Measurements from ENCODE around the gene NPHP4. TPM values are rescaled to one million over a fixed set of nuclear protein-coding genes. Genes with fewer than 3 reads are reported as not detected.

The NPHP4 gene
- total and polyA plus RNA-seq, 2 donors (not counting 3 experiments of a cell fraction or from before 2014, with no cell fraction given): 4.4 to 11.7 TPM

DNA sequence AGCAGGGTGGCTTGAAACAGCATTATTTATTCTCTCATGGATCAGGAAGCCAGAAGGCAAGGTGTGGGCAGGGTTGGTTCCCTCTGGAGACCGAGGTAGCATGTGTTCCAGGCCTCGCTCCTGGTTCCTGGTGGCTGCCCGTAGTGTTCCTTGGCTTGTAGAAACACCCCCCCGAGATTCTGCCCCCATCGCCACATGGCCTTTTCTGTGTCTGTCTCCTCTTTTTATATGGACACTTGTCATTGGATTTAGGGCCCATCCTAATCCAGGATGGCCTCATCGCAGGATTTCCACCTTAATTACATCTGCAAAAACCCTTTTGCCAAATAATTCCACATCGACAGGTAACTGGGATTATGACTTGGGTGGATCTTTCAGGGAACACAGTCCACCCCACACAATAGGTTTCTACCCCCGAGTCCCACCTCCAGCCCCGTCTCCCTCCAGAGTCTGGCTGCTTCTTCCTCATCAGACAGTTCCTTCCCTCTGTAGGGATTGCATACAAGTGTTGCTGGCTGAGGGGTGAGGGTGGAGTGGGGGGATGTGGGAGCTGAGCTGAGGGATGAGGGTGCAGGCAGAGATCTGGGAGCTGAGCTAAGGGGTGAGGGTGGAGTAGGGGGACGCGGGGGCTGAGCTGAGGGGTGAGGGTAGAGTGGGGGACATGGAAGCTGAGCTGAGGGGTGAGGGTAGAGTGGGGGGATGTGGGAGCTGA lies 12.3 kb upstream of the NPHP4 start:
- ChIA-PET CTCF (interaction anchor here (0.9 kb wide), 1 partner anchor 10 kb away, joined by 3 read pairs; no protein-coding TSS in a partner anchor), POLR2A (no interaction called here)
- dilution Hi-C loops (cut with MboI; ENCODE audit: extremely low pct_ligation_motif_present, low sequenced_read_pairs): no loop called here
- intact Hi-C loops (cut with micrococcal nuclease): no loop called here
- Histone ChIP-seq H3K9ac (replicated peaks; ENCODE audit: extremely low read depth, insufficient read depth, low read length) (no peak overlapping the region), H3K4me2 (ENCODE audit: insufficient read depth, low read length) (no peak overlapping the region), H3K36me3 (ENCODE audit: control insufficient read depth in 2 of 2, extremely low read depth in 1 of 2, insufficient read depth in 2 of 2, low read length in 2 of 2) (no peaks in the 10 kb centered on the region), H3K9me3 (replicated peaks; ENCODE audit: control insufficient read depth, insufficient read depth, low read length) (no peaks in the 10 kb centered on the region), H3K27ac (ENCODE audit: insufficient read depth, low read depth, low read length) (no peak overlapping the region), H2AFZ (ENCODE audit: low read depth, low read length) (no peak overlapping the region), H3K4me3 (replicated peaks in 1 of 3; ENCODE audit: insufficient read depth in 1 of 3, low read depth in 1 of 3, low read length in 3 of 3) (no peak overlapping the region), H3K27me3 (ENCODE audit: control insufficient read depth in 2 of 2, insufficient read depth in 2 of 2, low read length in 2 of 2) (no peaks in the 10 kb centered on the region), H3K4me1 (ENCODE audit: control insufficient read depth, extremely low read depth, insufficient read depth, low read length) (no peaks in the 10 kb centered on the region), H3K9me1 (replicated peaks; ENCODE audit: control insufficient read depth, extremely low read depth, insufficient read depth, low read length) (no peaks in the 10 kb centered on the region), H4K20me1 (replicated peaks; ENCODE audit: control insufficient read depth, extremely low read depth, insufficient read depth, low read length) (no peaks in the 10 kb centered on the region), H3K79me2 (ENCODE audit: control insufficient read depth, insufficient read depth, low read length) (no peaks in the 10 kb centered on the region)
- FAIRE-seq (no peak), DNase-seq (ENCODE audit: low read depth, low spot score) (no peak)
- BruUV-seq (replicated peaks): no TSS peak
- TF ChIP-seq GATA2 (IDR thresholded peaks at IDR 0.05; ENCODE audit: insufficient read depth, insufficient read length, low read depth, low read length): no peak
- TF ChIP-seq EZH2 (IDR thresholded peaks at IDR 0.05; ENCODE audit: borderline replicate concordance, low read depth, low read length, severe bottlenecking): no peak
- TF ChIP-seq JUN (IDR thresholded peaks at IDR 0.05; ENCODE audit: borderline replicate concordance, insufficient read depth, insufficient read length, low read depth): no peak
- TF ChIP-seq, protein P1, sequence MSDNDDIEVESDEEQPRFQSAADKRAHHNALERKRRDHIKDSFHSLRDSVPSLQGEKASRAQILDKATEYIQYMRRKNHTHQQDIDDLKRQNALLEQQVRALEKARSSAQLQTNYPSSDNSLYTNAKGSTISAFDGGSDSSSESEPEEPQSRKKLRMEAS (IDR thresholded peaks at IDR 0.05; ENCODE audit: insufficient read depth, insufficient read length): no peak
- no peak for TF ChIP-seq MYC (IDR thresholded peaks at IDR 0.05; ENCODE audit: low read depth, low read length)

All from endothelial cell of umbilical vein (primary cell).